Fibroblast of skin of scalp (primary cell): ENCODE results near the gene MYORG.
"Not testable (repeated sequence)": the region's sequence is repeated elsewhere in the genome, so short reads cannot be mapped to it uniquely, and the experiment has no call there.

Source experiments
- DNase-seq: peaks from one replicate; pipeline ENCODE4 v3.0.0-alpha.2; 2013

Gene MYORG

DNA sequence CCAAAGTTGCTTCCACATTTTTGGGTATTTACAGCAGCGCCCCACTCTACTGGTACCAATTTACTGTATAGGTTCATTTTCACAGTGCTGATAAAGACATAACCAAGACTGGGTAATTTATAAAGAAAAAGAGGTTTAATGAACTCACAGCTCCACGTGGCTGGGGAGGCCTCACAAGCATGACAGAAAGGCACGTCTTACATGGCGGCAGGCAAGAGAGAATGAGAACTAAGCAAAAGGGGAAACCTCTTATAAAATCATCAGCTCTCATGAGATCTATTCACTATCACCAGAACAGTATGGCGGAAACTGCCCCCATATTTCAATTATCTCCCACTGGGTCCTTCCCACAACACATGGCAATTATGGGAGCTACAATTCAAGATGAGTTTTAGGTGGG is 7.9 kb downstream of the MYORG start:
- not testable (repeated sequence) for DNase-seq

DNA sequence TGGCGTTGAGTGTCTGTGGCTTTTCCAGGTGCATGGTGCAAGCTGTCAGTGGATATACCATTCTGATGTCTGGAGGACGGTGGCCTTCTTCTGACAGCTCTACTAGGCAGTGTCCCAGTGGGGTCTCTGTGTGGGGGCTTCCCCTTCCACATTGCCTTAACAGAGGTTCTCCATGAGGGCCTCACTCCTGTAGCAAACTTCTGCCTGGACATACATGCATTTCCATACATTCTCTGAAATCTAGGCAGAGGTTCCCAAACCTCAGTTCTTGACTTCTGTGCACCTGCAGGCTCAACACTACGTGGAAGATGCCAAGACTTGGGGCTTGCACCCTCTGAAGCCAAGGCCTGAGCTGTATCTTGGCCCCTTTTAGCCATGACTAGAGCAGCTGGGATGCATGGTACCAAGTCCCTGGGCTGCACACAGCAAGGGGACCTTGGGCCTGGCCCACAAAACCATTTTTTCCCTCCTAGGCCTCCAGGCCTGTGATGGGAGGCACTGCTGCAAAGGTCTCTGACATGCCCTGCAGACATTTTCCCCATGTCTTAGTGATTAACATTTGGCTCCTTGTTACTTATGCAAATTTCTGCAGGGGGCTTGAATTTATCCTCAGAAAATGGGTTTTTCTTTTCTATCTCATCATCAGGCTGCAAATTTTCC is 8.8 kb downstream of the MYORG start:
- DNase-seq = not testable (repeated sequence)

DNA sequence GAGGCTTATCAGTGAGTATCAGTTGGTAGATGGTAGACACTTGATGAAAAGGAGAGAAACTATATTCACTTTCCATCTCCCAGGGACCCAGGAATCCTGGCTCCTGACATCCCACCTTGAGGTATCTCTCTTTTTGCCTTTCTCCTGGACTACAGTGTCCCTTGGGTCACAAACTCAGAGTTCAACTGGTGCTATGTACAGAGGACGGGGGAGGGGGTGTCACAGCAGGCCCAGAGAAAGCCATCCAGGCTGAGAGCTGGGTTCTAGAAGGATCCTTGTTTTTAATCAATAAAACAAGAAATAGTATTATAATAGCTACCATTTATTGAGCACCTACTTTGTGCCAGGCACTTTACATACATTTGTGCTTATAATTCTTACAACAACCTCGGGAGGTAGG is 10.3 kb downstream of the MYORG start:
- DNase-seq = no peak

DNA sequence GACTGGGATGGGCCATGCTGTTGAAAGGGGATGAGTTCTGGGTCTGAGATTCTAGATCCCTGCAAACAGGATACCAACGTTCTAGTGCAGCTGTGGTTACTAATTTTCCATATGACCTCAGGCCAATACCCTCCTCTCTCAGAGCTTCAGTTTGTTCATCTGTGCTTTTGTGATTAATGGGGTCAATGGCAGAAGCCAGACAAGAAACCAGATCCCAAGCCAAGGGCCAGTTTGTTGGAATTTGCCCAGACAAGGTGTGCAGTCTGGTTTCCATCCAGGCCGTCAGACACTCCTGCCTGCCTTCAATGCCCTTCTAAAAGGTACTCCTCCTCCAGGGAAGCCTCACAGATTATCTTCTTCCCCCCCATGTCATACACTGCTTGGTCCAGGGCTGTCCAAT is 11.4 kb downstream of the MYORG start:
- no peak for DNase-seq

DNA sequence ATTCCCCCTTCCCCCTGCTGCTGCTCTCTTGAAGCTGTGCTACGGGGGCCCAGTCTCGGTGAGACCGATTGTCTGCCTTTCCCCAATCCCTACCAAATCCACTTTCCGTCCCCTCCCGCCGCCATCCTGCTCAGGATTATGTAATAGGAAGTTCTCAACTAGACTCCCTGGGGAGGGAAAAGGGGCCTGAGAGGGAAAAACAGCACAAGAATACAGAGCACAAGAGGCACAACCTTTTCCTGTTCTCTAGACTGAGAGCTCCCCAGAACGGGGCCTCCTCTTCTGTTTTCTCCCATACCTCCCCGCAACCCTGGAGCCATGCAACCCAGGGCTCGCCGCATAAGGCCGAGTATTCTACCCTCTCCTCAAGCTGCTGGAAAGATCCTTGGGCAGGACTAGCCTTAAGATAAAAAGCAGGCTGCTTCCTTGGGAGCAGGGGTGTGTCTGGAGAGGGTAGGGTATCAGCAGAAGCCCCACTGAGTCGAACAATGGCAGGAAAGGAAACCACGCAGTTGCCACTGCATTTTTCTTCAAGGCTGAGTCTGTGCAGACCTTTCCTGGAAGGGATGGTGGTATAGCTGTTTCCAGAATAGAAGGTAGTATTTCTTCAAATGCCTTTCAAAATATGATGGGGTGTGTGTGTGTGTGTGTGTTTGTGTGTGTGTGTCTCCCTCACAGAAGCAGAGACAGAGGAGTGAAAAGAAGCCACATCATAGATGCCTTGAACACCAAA is 12.9 kb downstream of the MYORG start:
- DNase-seq = peak; percentile 33

DNA sequence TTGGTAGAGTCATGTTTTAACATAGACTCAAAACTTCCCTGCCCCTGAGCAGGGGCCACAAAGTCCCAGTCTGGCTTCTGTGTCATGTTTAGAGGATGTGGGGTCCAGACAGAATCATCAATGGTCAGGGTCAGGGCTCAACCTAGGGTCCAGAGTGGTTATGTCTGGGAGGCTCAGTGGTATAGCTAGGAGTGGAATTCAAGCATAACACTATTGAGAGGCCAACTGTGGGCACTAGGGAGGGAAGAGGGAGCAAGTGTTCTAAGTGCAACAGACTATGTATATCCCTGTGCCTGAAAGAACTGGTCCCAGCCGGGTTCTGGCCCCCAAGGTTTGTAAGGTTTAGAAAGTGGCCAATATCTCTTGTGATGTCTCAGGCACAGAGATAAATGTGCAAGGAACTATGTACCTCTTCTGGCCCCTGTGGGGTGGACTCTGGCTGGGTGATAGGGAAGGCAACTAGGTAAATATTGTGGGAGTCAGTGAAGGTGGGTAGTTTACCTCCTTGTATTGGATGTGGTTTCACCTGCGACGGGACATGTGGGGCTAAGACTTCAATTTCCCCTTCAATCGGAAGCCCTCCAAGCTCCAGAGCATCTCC is 14.0 kb downstream of the MYORG start:
- no peak for DNase-seq

DNA sequence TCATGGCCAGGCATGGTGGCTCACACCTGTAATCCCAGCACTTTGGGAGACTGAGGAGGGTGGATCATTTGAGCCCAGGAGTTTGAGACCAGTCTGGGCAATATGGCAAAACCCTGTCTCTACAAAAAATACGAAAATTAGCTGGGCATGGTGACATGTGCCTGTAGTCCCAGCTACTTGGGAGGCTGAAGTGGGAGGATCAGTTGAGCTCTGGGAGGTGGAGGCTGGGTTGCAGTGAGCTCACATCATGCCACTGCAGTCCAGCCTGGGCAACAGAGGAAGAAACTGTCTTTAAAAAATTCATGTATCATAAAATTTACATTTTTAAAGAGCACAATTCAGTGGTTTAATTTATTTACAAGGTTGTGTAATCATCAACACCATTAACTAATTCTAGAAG is 23.7 kb downstream of the MYORG start:
- DNase-seq = not testable (repeated sequence)

DNA sequence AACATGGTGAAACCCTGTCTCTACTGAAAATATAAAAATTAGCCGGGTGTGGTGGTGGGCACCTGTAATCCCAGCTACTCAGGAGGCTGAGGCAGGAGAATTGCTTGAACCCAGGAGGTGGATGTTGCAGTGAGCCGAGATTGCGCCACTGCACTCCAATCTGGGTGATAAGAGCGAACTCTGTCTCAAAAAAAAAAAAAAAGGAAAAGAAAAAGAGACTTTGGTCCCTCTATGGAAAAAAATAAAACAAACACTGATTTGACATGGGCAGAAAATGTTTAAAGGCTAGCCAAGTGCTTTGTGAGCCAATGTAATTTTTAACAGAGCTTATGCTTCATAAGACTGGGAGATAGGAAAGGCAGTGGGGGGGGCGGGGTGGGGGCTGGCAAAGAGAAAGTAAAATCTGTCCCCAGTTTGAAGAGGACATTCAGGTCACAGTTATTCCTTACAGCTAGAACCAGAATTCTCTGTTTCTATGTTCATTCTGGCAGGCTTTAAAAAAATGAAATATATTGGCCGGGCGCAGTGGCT is 24.5 kb downstream of the MYORG start:
- DNase-seq = not testable (repeated sequence)

DNA sequence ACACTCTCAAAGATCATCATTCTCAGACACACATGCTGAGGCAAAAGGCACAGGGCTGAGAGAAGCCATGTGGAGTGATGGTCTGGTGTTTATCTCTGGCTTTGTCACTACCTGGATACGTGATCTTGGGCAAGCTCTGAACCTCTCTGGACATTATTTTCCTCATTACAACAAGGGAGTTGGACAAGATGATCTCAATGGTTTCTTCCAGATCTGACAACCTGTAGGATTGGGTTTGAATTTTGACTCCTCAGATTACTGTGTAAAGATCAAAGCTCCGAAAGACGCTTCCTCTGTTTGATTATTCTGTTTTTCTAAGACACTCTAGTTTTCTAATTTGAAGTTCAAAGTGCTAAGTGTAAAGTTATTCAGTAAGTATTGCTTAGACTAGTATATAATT is 27.4 kb downstream of the MYORG start:
- DNase-seq = no peak

DNA sequence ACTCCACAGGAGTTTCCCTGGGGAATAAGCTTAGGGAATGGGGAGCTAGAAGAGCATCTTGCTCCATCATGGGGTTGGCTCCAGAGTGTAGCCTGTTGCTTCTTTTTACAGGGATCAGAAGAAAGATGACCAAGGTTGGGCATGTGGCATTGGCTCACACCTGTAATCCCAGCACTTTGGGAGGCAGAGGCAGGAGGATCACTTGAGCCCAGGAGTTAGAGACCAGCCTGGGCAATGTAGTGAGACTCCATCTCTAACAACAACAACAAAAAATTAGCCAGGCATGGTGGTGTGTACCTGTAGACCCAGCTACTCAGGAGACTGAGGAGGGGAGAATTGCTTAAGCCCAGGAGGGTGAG is 28.9 kb downstream of the MYORG start:
- no peak for DNase-seq

DNA sequence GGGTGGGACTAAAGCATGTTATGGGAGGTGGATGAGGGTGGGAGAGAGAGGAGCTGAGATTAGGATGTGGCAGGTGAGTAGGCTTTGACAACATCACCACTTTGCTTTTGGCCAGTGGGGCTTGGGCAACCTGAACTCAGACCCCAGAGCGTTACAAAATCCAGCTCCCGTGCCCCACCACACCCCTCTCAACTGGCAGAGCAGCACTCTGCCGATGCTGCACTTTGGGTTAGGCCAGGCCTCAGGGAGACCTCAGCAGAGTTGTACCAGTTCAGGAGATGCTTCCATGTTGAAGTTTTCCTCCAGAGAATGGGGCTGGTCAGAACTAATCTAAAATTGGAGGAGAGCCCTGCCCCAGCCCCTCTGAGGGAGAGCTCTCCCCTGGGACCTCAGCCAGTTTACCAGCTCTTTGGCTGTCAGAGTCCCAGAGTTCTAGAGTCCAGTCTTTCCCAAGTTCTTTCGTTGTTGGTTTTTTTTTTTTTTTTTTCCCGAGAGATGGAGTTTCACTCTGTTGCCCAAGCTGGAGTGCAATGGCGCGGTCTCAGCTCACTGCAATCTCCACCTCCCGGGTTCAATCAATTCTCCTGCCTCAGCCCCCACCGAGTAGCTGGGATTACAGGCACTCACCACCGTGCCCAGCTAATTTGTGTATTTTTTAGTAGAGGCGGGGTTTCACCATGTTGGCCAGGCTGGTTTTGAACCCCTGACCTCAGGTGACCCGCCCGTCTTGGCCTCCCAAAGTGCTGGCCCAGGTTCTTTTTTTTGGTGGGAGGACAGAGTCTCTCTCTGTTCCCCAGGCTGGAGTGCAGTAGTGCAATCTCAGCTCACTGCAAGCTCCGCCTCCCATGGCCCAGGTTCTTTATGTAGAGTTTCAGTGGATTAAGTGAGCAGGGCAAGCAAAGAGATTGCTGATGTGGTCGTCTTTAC is 29.6 kb downstream of the MYORG start:
- no peak for DNase-seq

DNA sequence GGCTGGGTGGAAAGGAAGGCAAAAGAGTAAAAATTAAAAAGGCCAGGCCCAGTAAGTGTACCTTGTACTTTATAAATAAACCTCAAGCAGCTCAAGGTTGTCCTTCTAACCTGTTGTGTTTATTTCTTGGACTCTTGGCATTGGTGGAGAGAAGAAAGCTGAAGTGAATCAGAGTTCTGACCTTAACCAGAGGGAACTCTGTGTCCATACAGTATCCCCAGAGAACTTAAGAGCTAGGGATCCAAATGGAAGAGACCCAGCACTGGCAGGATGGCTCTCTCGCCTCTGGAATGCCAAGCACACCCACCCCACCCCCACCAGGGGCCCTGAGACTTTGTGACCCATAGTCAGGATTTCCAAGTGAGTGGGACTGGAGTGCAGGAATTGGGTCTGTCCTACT is 33.1 kb downstream of the MYORG start:
- no peak for DNase-seq

DNA sequence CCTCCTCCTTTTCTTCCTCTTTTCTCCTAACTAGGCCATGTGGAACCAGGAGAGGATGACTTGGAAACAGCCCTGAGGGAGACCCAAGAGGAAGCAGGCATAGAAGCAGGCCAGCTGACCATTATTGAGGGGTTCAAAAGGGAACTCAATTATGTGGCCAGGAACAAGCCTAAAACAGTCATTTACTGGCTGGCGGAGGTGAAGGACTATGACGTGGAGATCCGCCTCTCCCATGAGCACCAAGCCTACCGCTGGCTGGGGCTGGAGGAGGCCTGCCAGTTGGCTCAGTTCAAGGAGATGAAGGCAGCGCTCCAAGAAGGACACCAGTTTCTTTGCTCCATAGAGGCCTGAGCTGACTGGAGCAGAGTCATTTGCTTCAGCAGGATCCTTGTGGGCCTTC is 33.6 kb downstream of the MYORG start:
- no peak for DNase-seq

DNA sequence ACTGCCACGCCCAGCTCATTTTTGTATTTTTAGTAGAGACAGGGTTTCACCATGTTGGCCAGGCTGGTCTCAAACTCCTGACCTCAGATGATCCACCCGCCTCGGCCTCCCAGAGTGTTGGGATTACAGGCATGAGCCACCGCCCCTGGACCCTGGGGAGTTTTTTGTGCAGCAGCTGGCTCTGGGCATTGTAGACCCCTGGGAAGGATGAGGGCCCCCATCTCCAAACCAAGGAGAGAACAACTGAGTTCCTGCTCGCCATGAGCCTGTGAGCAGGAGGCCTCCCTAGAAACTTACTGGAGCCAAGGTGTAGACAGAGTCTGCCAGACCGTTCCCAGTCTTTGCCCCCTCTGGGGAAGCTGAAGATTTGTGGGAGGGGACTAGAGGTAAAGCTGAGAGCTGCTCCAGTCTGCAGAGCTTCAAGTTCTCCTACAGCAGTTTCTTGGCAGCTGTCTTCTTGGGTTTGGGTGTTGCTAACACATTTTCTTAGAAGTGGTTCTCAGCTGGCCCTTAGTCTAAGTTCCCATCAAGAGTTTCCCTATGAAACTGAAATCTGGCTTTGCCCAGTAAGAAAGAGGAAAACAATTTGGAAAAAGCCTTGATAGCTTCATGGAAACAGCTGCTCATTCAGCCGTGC is 34.9 kb downstream of the MYORG start:
- no peak for DNase-seq

DNA sequence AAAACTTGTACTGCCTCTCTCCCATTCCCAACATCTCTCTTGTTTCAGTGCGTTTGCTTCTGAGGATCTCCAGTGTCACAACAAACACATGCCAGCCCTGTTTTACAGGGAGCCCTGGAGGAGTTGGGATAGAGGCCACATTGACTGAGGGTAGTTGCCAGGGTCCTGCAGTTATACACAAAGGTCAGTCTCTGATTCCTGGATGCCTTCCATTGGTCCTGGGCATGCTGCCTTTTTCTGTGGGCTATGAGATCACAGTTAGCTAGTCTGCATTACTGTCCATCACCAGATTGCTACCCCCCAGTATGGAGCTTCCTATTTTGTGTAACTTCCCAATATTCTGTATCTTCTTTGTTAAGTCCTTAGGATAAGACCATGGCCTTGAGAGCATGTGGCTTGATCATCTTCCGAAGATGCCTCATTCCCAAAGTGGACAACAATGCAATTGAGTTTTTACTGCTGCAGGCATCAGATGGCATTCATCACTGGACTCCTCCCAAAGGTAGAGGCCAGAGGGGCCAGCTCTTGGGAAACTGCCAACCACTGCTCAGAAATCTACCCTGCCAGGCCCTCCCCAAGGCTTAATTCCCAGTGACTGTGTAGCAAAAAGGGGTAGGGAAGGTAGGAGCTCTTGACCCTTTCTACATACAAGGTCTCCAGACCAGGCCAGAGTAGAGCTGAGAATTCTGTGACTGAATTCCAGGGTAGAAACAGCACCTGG is 37.9 kb downstream of the MYORG start:
- no peak for DNase-seq

DNA sequence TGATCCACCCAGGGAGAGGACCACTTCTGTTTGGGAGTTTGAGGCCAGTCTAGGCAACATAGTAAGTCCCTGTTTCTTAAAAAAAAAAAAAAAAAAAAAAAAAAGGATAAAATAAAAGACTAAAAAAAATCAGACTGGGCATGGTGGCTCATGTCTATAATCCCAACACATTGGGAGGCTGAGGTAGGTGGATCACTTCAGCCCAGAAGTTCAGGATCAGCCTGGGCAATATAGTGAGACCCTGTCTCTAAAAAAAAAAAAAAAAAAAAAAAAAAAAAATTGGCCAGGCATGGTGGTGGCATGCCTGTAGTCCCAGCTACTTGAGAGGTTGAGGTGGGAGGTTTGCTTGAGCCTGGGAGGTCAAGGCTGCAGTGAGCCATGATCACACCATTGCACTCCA is 38.6 kb downstream of the MYORG start:
- not testable (repeated sequence) for DNase-seq

DNA sequence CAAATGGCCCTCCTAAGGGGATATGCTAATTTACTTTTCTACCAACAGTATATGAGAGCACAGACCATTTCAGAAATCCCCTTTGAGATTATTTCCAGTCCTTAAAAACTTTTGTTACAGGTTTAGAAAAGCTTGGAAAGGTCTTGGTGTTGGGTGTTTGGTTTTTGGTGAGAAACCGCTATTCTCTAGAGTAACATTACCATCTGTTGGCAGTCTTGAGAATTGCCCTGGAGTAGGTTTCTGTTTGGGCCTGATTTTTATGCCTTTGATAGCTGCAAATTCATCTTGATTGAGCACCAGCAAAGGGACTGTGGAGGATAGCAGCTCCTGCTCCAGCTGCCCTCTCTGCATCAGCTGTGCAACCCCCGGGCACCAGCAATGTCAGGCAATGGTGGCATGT is 39.3 kb downstream of the MYORG start:
- no peak for DNase-seq

DNA sequence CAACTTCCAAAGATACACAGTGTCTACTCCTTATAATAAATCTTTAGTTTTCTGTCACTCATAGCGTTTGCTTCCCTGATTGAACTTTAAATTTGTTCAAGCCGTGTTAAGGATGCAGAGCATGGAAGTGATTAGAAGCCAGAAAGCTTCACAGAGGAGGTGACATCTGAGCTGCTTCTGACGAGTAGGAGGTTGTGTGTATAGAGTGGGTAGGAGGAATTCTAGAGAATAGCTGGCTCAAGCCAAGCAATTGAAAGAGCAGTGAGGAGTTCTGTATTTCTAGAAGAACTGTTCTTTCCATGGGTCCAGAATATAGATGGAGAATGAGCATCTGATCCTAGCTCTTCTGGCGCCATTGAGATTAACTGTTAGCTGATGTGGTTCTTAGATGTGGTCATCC is 41.3 kb downstream of the MYORG start:
- DNase-seq = no peak

DNA sequence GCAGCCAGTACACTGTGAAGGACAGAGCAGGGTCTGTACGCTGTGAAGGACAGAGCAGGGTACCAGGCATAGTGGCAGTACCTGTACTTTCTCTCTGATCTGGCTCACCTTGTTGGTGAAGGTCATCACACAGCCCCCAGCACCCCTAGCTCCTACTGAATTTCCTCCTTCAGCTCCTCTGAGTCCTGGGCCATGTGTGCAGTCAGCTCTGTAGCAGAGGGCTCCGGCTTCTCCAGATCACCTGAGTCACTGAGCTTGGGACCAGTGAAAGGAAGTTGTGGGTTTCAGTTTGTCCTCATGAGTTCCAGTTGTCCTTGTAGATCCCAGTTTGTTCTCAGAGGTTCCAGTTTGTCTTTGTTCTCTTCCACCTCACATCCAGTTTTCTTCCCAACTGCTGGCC is 41.8 kb downstream of the MYORG start:
- DNase-seq = no peak

DNA sequence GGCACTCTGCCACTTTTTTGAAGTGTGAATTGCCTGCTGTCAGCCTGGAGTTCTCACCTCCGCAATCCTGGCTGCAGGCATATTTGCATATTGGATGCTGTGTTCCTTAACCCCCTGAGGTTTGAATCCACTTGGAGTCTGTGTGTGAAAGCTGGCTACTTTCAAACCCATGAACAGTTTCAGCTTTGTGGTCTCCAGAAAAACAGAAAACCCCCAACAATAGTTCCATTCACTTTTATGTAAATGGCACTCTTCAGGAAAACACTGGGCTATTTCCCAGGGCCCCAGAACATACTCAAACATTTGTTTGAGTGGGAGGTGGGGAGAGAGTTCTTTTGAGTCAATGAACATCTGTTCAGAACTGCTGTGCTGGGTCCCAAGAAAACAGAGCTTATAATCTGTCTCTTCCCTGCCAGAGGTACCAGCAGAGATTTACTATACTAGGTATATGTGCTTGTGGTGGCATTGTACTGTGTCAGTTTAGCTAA is 42.3 kb downstream of the MYORG start:
- DNase-seq = no peak

DNA sequence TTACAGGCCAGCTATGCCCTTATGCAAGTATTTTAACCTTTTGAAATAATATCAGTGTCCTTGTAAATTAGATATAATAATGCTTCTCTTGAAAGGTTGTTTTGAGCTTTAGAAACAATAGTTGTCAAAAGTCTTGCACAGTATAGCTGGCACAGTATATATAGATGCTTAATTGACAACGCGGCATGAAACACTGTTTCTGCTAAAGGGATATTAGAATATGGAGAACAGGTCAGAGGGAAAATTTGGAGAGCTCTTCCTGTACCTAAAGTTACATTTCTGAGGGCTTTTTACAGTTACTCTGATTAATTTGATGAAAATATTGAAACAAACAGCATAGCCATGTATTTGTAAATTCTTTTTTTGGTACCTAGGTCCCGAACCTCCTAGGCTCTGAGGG is 42.9 kb downstream of the MYORG start:
- DNase-seq = no peak
